Neural progenitor cell (in vitro differentiated cells): Measurements from ENCODE around the gene MYMK.

ENCODE experiments used
- CTCF ChIP-seq: fragments of 200-600 bp; sonication (generic); IDR thresholded peaks from 2 replicates; pipeline ENCODE4 v1.5.1; 2017; ENCODE audit warnings: antibody characterized with exemption, mild to moderate bottlenecking
- EZH2 ChIP-seq: fragments of 200-600 bp; sonication (generic); IDR thresholded peaks from 2 replicates; pipeline ENCODE4 v1.6.1; 2017; ENCODE audit warnings: antibody characterized with exemption, mild to moderate bottlenecking, moderate library complexity
- EZH2phosphoT487 ChIP-seq: fragments of 200-600 bp; sonication (generic); IDR thresholded peaks from 2 replicates; pipeline ENCODE4 v1.6.1; 2017; ENCODE audit warnings: antibody characterized with exemption

- no peak for TF ChIP-seq CTCF
- TF ChIP-seq EZH2phosphoT487, result no peak
- no peak for TF ChIP-seq EZH2
Observed at GRCh38 chr9:133521122-133522072, 3.4 kb downstream of the MYMK start.
